H9 (cell line): ENCODE measurements around the gene SIX1. TPM values are rescaled to one million over a fixed set of nuclear protein-coding genes. Genes with fewer than 3 reads are reported as not detected.

Source experiments
- DNase-seq: peaks from one replicate; pipeline ENCODE4 v3.0.0-alpha.2; 2017
- H2AFZ ChIP-seq: one replicate; pipeline ENCODE4 v1.6.1; 2013; ENCODE audit warnings: mild to moderate bottlenecking, low read length, control low read depth, moderate library complexity
- H2AK5ac ChIP-seq: 2 replicates; pipeline ENCODE4 v1.6.1; 2013; ENCODE audit warnings: low read length, control low read depth, mixed read lengths; ENCODE audit not compliant: insufficient read length
- H2BK120ac ChIP-seq: one replicate; pipeline ENCODE4 v1.6.1; 2013; ENCODE audit warnings: low read depth, mild to moderate bottlenecking, low read length, control low read depth, inconsistent platforms; ENCODE audit not compliant: poor library complexity, severe bottlenecking
- H2BK12ac ChIP-seq: 2 replicates; pipeline ENCODE4 v1.6.1; 2013; ENCODE audit warnings: low read length, control low read depth, mixed read lengths, low read depth; ENCODE audit not compliant: insufficient read length
- H2BK15ac ChIP-seq: 2 replicates; pipeline ENCODE4 v1.6.1; 2013; ENCODE audit warnings: low read depth, low read length, control low read depth
- H2BK20ac ChIP-seq: one replicate; pipeline ENCODE4 v1.6.1; 2013; ENCODE audit warnings: low read depth, mild to moderate bottlenecking, low read length, control low read depth, inconsistent platforms; ENCODE audit not compliant: poor library complexity, severe bottlenecking
- H2BK5ac ChIP-seq: 2 replicates; pipeline ENCODE4 v1.6.1; 2013; ENCODE audit warnings: low read length, control low read depth, mixed read lengths; ENCODE audit not compliant: insufficient read length
- H3K14ac ChIP-seq: 2 replicates; pipeline ENCODE4 v1.6.1; 2013; ENCODE audit warnings: low read length, control low read depth; ENCODE audit not compliant: insufficient read depth
- H3K18ac ChIP-seq: 2 replicates; pipeline ENCODE4 v1.6.1; 2013; ENCODE audit warnings: low read depth, mild to moderate bottlenecking, mixed read lengths, low read length, control low read depth; ENCODE audit not compliant: insufficient read length
- H3K23ac ChIP-seq: 2 replicates; pipeline ENCODE4 v1.6.1; 2013; ENCODE audit warnings: low read length, control low read depth, mixed read lengths, low read depth; ENCODE audit not compliant: insufficient read length
- H3K23me2 ChIP-seq: 2 replicates; pipeline ENCODE4 v1.6.1; 2013; ENCODE audit warnings: low read depth, mild to moderate bottlenecking, mixed read lengths, low read length, control low read depth; ENCODE audit not compliant: insufficient read length, poor library complexity, severe bottlenecking
- H3K27ac ChIP-seq: 2 replicates; pipeline ENCODE4 v1.5.1; 2013; ENCODE audit warnings: low read length, control low read depth, mixed read lengths, low read depth; ENCODE audit not compliant: insufficient read length
- H3K27me3 ChIP-seq: 2 replicates; pipeline ENCODE4 v1.6.1; 2013; ENCODE audit warnings: low read length, control low read depth, inconsistent platforms; ENCODE audit not compliant: insufficient read depth
- H3K4ac ChIP-seq: 2 replicates; pipeline ENCODE4 v1.6.1; 2013; ENCODE audit warnings: low read depth, mild to moderate bottlenecking, control low read depth, inconsistent platforms, low read length, moderate library complexity
- H3K4me1 ChIP-seq: 2 replicates; pipeline ENCODE4 v1.6.1; 2013; ENCODE audit warnings: low read length, control low read depth, inconsistent platforms; ENCODE audit not compliant: insufficient read depth
- H3K4me2 ChIP-seq: 2 replicates; pipeline ENCODE4 v1.6.1; 2013; ENCODE audit warnings: low read length, control low read depth, mixed read lengths; ENCODE audit not compliant: insufficient read length, insufficient read depth
- H3K56ac ChIP-seq: 2 replicates; pipeline ENCODE4 v1.6.1; 2013; ENCODE audit warnings: low read depth, mild to moderate bottlenecking, mixed read lengths, low read length, control low read depth; ENCODE audit not compliant: insufficient read length
- H3K79me1 ChIP-seq: 2 replicates; pipeline ENCODE4 v1.6.1; 2013; ENCODE audit warnings: low read depth, mild to moderate bottlenecking, moderate library complexity, low read length, control low read depth, inconsistent platforms; ENCODE audit not compliant: insufficient read depth, poor library complexity, severe bottlenecking
- H3K79me2 ChIP-seq: 2 replicates; pipeline ENCODE4 v1.6.1; 2013; ENCODE audit warnings: low read length, control low read depth, inconsistent platforms; ENCODE audit not compliant: insufficient read depth
- H3K9ac ChIP-seq: 2 replicates; pipeline ENCODE4 v1.6.1; 2013; ENCODE audit warnings: low read length, control low read depth, mixed read lengths; ENCODE audit not compliant: insufficient read length; ENCODE audit errors: extremely low read depth
- H3K9me3 ChIP-seq: one replicate; pipeline ENCODE4 v1.6.1; 2013; ENCODE audit warnings: low read depth, low read length, inconsistent platforms; ENCODE audit not compliant: control insufficient read depth
- H3T11ph ChIP-seq: one replicate; pipeline ENCODE4 v1.6.1; 2013; ENCODE audit warnings: mild to moderate bottlenecking, low read length, control low read depth, inconsistent platforms
- H4K20me1 ChIP-seq: one replicate; pipeline ENCODE4 v1.6.1; 2013; ENCODE audit not compliant: control insufficient read depth, insufficient read length, insufficient read depth
- H4K5ac ChIP-seq: 2 replicates; pipeline ENCODE4 v1.6.1; 2013; ENCODE audit warnings: low read depth, mild to moderate bottlenecking, mixed read lengths, low read length, control low read depth; ENCODE audit not compliant: insufficient read length
- H4K8ac ChIP-seq: replicated peaks from 2 replicates; pipeline ENCODE4 v1.6.1; 2013; ENCODE audit warnings: low read length, control low read depth, mixed read lengths, low read depth; ENCODE audit not compliant: insufficient read length
- H4K91ac ChIP-seq: 2 replicates; pipeline ENCODE4 v1.6.1; 2013; ENCODE audit warnings: low read depth, mild to moderate bottlenecking, moderate library complexity, mixed read lengths, low read length, control low read depth; ENCODE audit not compliant: insufficient read length
- H3K27ac Mint-ChIP-seq, 3 experiments: 2 replicates in 2 of 3; 3 replicates in 1 of 3; pipeline ENCODE4 v1.8.0; 2020 to 2021; ENCODE audit warnings: mixed read lengths in 3 of 3, mild to moderate bottlenecking in 1 of 3, moderate library complexity in 1 of 3
- H3K27me3 Mint-ChIP-seq: 2 replicates; pipeline ENCODE4 v1.8.0; 2021; ENCODE audit warnings: low read depth, mild to moderate bottlenecking, moderate library complexity, mixed read lengths
- H3K36me3 Mint-ChIP-seq, 3 experiments: 2 replicates in 2 of 3; 3 replicates in 1 of 3; pipeline ENCODE4 v1.8.0; 2020 to 2021; ENCODE audit warnings: low read depth in 3 of 3, mixed read lengths in 3 of 3; ENCODE audit not compliant: insufficient read depth in 1 of 3
- H3K4me1 Mint-ChIP-seq, 2 experiments: 2 replicates each; pipeline ENCODE4 v1.8.0; 2020; ENCODE audit warnings: mixed read lengths in 2 of 2
- H3K4me3 Mint-ChIP-seq, 2 experiments: 2 replicates in 1 of 2; 3 replicates in 1 of 2; pipeline ENCODE4 v1.8.0; 2020 to 2021; ENCODE audit warnings: mild to moderate bottlenecking in 2 of 2, mixed read lengths in 2 of 2, moderate library complexity in 1 of 2
- H3K9me3 Mint-ChIP-seq, 2 experiments: 2 replicates in 1 of 2; 3 replicates in 1 of 2; pipeline ENCODE4 v1.8.0; 2020; ENCODE audit warnings: mild to moderate bottlenecking in 2 of 2, mixed read lengths in 2 of 2, moderate library complexity in 1 of 2
- CTCF ChIP-seq: fragments of 200-600 bp; sonication (generic); conservative IDR thresholded peaks from 3 replicates; pipeline ENCODE4 v1.8.0; 2021; ENCODE audit warnings: antibody characterized with exemption, mild to moderate bottlenecking
- WGBS: extraction: QIAGEN DNeasy Blood & Tissue Kit; methylation state at CpG from one replicate; pipeline ENCODE4 v1.1.7; 2013; ENCODE audit warnings: missing lambda C conversion rate, low lambda C conversion rate, mixed read lengths; ENCODE audit not compliant: insufficient read length; ENCODE audit errors: extremely low coverage; 5-methylcytosine and 5-hydroxymethylcytosine counted together
- total RNA-seq: library from RNA; stranded (reverse); gene quantifications from 2 replicates; pipeline ENCODE4 v1.2.1, GENCODE V29; 2021

Gene SIX1
- total RNA-seq, 1 experiment from 2014 or later, result 0.17 TPM

GRCh38 chr14:60616461-60616959, 32.8 kb downstream of the SIX1 start:
- H3K79me1 ChIP-seq, result no peaks in the 10 kb centered on the region
- no peaks in the 10 kb centered on the region for H3K23me2 ChIP-seq
- no peak overlapping the region for H2BK120ac ChIP-seq
- no peaks in the 10 kb centered on the region for H4K20me1 ChIP-seq
- H3K23ac ChIP-seq, result no peak overlapping the region
- no peaks in the 10 kb centered on the region for H3K79me2 ChIP-seq
- no peak overlapping the region for H4K5ac ChIP-seq
- peak overlapping the region; percentile 97 for H2AFZ ChIP-seq
- Mint-ChIP-seq H3K4me3 (no peak overlapping the region), H3K36me3 (peaks cover 0 to under 1% (median under 1%) of the 10 kb centered on the region in 3 experiments; a peak in 4 of 7 replicates), H3K4me1 (peaks cover 9 to 23% of the 10 kb centered on the region in 2 experiments), H3K27me3 (no peaks in the 10 kb centered on the region), H3K27ac (no peak overlapping the region), H3K9me3 (peaks cover 3 to 4% of the 10 kb centered on the region in 2 experiments)
- no peak overlapping the region; the same call in 1 of the 2 replicates for H3K14ac ChIP-seq
- no peak overlapping the region for H2AK5ac ChIP-seq
- H2BK15ac ChIP-seq, result no peak overlapping the region
- H4K91ac ChIP-seq, result no peak overlapping the region
- WGBS, result no CpG with 5 or more reads among the region's 11 CpGs
- no peak overlapping the region for H2BK5ac ChIP-seq
- peak overlapping the region; percentile 4 for H3K4me2 ChIP-seq
- H3K4ac ChIP-seq, result no peak overlapping the region
- H3T11ph ChIP-seq, result no peak overlapping the region
- no peak overlapping the region for H3K9ac ChIP-seq
- no peak overlapping the region for H3K18ac ChIP-seq
- H3K56ac ChIP-seq, result no peak overlapping the region
- H3K27ac ChIP-seq, result no peak overlapping the region
- no peak overlapping the region for H4K8ac ChIP-seq
- peaks cover 5% of the 10 kb centered on the region; the same call in 1 of the 2 replicates for H3K4me1 ChIP-seq
- H2BK12ac ChIP-seq, result peak overlapping the region; percentile 22
- H3K27me3 ChIP-seq, result no peaks in the 10 kb centered on the region
- no peaks in the 10 kb centered on the region for H3K9me3 ChIP-seq
- no peak for DNase-seq
- TF ChIP-seq CTCF, result no peak
- no peak overlapping the region for H2BK20ac ChIP-seq
